Ascending aorta (tissue), 2 donors: ENCODE data around the gene CDH13. TPM values are rescaled to one million over a fixed set of nuclear protein-coding genes. Genes with fewer than 3 reads are reported as not detected.
A peak's percentile ranks its signal among the peaks of the same experiment; 100 is the strongest.

Experiments
- DNase-seq, 2 donors: peaks; one replicate each; pipeline ENCODE4 v3.0.0-alpha.2; 2019; ENCODE audit warnings: low spot score in 2 of 2
- H3K27ac ChIP-seq, 2 donors: fragments of 200-600 bp; sonication (generic); one replicate each; pipeline ENCODE4 v1.5.1; 2016 to 2017; ENCODE audit warnings: mild to moderate bottlenecking in 1 of 2
- H3K27me3 ChIP-seq: fragments of 200-600 bp; sonication (generic); one replicate; pipeline ENCODE4 v1.5.1; 2017
- H3K36me3 ChIP-seq, 2 donors: fragments of 200-600 bp; sonication (generic); one replicate each; pipeline ENCODE4 v1.5.1; 2016
- H3K4me1 ChIP-seq, 2 donors: fragments of 200-600 bp; sonication (generic); one replicate each; pipeline ENCODE4 v1.5.1; 2016 to 2017; ENCODE audit warnings: mild to moderate bottlenecking in 1 of 2
- H3K4me3 ChIP-seq, 2 donors: fragments of 200-600 bp; sonication (generic); one replicate each; pipeline ENCODE4 v1.5.1; 2016 to 2017; ENCODE audit warnings: mild to moderate bottlenecking in 1 of 2
- H3K9me3 ChIP-seq, 2 donors: fragments of 200-600 bp; sonication (generic); one replicate each; pipeline ENCODE4 v1.5.1; 2016
- CTCF ChIP-seq, 3 experiments: fragments of 200-600 bp in 2 of 3; fragments of 450-650 bp in 1 of 3; sonication (generic) in 2 of 3; IDR thresholded peaks; one replicate each; pipeline ENCODE4 v1.5.1; 2016 to 2019; ENCODE audit warnings: antibody characterized with exemption in 3 of 3, mild to moderate bottlenecking in 1 of 3, moderate library complexity in 1 of 3
- intact Hi-C: fragments of 100-400 bp; cut with DNase I; formaldehyde crosslinking; loops from one replicate; pipeline ENCODE4 v1.15.1; 2023
- total RNA-seq: library from RNA; depleted of rRNA; stranded (reverse); fragments of >200 nt; gene quantifications from one replicate; pipeline ENCODE4 v1.1.0, GENCODE V29; 2016

CDH13 gene
- total RNA-seq, 1 donor from 2014 or later = 160 TPM

DNA sequence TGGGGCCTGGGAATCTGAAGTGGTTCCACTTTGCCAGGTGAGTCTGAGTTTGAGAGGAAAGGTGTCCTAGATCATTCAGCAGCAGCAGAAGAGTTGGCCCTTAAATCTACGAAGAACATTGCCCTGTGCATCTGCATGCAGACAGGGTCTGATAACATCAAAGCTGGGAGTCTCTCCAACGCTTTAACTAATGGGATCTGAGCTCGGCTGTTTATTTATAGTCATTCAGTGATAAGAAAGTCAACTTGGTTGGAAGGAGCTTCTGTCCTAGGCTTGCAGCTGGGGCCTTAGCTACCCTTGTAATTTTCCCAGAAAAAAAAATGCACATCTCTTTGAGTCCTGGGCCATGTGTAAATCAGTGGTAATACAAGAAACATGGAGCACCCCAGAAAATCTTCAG, 763.0 kb downstream of the CDH13 start:
- H3K36me3 ChIP-seq = no peaks in the 10 kb centered on the region
- intact Hi-C loops = loop anchor here (5.0 kb wide), 2 partner anchors 627 to 757 kb away; no protein-coding TSS in a partner anchor
- no peaks in the 10 kb centered on the region for H3K27me3 ChIP-seq
- no peaks in the 10 kb centered on the region for H3K9me3 ChIP-seq
- peak overlapping the region; percentile 71 to 75 for H3K27ac ChIP-seq
- no peak overlapping the region for H3K4me3 ChIP-seq
- DNase-seq = no peak
- peaks cover 3 to 15% of the 10 kb centered on the region in 2 donors for H3K4me1 ChIP-seq
- TF ChIP-seq CTCF (IDR thresholded peaks at IDR 0.05) = no peak

- no peak for DNase-seq
- H3K27ac ChIP-seq = peak overlapping the region; percentile 71 to 75
- no peaks in the 10 kb centered on the region for H3K9me3 ChIP-seq
- no peaks in the 10 kb centered on the region for H3K27me3 ChIP-seq
- TF ChIP-seq CTCF (IDR thresholded peaks at IDR 0.05) = no peak
- no peak overlapping the region for H3K4me3 ChIP-seq
- intact Hi-C loops = loop anchor here (5.0 kb wide), 2 partner anchors 628 to 758 kb away; no protein-coding TSS in a partner anchor
- peaks cover 3 to 15% of the 10 kb centered on the region in 2 donors for H3K4me1 ChIP-seq
- no peaks in the 10 kb centered on the region for H3K36me3 ChIP-seq
These were observed 764.0 kb downstream of the CDH13 start for GRCh38 chr16:83390759-83391158.

DNA sequence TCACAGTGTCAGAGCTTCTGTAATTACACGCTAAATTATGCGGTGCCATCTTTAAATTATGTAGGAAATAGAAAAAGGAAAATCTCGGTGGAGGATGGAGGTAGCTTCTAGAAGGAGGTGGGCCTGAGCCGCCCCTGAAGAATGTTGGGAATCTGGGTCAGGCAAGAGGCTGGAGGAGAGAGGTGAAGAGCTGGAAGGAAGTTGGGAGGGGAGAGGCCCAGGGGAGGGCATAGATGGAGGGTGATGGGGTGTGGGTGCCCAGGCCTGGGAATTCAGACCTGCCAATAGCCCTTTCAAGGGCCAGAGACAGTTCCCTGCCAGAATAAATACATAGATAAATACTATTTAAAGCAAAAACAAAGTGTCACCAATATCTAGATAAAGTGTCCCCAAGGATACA, 766.0 kb downstream of the CDH13 start:
- peak in 1 of 2 donors; percentile 63 for DNase-seq
- H3K27me3 ChIP-seq = no peaks in the 10 kb centered on the region
- peaks cover 3 to 19% of the 10 kb centered on the region in 2 donors for H3K4me1 ChIP-seq
- no peak overlapping the region for H3K4me3 ChIP-seq
- H3K9me3 ChIP-seq = no peaks in the 10 kb centered on the region
- intact Hi-C loops = loop anchor here (5.0 kb wide), 2 partner anchors 630 to 760 kb away; no protein-coding TSS in a partner anchor
- no peak for TF ChIP-seq CTCF (IDR thresholded peaks at IDR 0.05)
- H3K27ac ChIP-seq = peak overlapping the region; percentile 71 to 75
- H3K36me3 ChIP-seq = no peaks in the 10 kb centered on the region

- peaks cover 3 to 25% of the 10 kb centered on the region in 2 donors for H3K4me1 ChIP-seq
- peak overlapping the region; percentile 71 to 75 for H3K27ac ChIP-seq
- H3K27me3 ChIP-seq = no peaks in the 10 kb centered on the region
- H3K4me3 ChIP-seq = no peak overlapping the region
- intact Hi-C loops = loop anchor here (5.0 kb wide), 2 partner anchors 631 to 761 kb away; no protein-coding TSS in a partner anchor
- H3K9me3 ChIP-seq = no peaks in the 10 kb centered on the region
- peak; percentile 9 to 81 for DNase-seq
- peak in 1 of 3 experiments; percentile 14 for TF ChIP-seq CTCF (IDR thresholded peaks at IDR 0.05)
- no peaks in the 10 kb centered on the region for H3K36me3 ChIP-seq
These were observed 766.6 kb downstream of the CDH13 start for GRCh38 chr16:83393196-83393981.

- no peak overlapping the region for H3K4me3 ChIP-seq
- H3K27me3 ChIP-seq = no peaks in the 10 kb centered on the region
- H3K36me3 ChIP-seq = no peaks in the 10 kb centered on the region
- DNase-seq = no peak
- intact Hi-C loops = no loop called here
- H3K4me1 ChIP-seq = peaks cover 3 to 14% of the 10 kb centered on the region in 2 donors
- no peak overlapping the region for H3K27ac ChIP-seq
- H3K9me3 ChIP-seq = no peaks in the 10 kb centered on the region
- TF ChIP-seq CTCF (IDR thresholded peaks at IDR 0.05) = no peak
These were observed 771.0 kb downstream of the CDH13 start for GRCh38 chr16:83397601-83398291.
